ENCODE results near the gene RNF227.

DNA sequence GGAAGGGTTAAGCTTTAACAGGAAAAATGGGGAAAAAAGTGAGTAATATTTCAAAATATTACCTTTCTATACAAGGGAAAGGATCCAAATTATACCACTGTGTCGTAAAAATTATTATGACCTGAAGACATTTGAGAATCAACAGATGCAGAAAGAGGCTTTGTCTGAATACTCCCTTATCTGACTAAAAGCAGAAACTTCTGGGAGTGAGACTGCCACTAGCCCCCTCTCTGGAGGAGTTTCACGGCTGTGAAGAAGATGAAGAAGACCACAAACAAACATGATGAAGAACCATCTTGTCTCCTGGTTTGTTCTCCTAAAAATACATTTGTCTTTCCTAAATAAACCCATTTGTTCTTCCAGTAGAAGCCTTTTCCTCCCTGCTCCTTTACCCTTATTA lies 45.3 kb upstream of the RNF227 start:
- TF ChIP-seq POLR2A (IDR thresholded peaks at IDR 0.05; ENCODE audit: low read length): no peak
- TF ChIP-seq GATA1 (IDR thresholded peaks at IDR 0.05; ENCODE audit: low read depth, low read length): no peak
